GM18508 (cell line): Measurements from ENCODE around the gene HSP90B1.

Source experiments
- ATAC-seq: cut with Tn5 transposase; IDR thresholded peaks from one replicate; pipeline ENCODE4 v1.9.1; 2021; ENCODE audit warnings: moderate number of reproducible peaks; ENCODE audit not compliant: insufficient read depth, unreplicated experiment

HSP90B1 gene

DNA sequence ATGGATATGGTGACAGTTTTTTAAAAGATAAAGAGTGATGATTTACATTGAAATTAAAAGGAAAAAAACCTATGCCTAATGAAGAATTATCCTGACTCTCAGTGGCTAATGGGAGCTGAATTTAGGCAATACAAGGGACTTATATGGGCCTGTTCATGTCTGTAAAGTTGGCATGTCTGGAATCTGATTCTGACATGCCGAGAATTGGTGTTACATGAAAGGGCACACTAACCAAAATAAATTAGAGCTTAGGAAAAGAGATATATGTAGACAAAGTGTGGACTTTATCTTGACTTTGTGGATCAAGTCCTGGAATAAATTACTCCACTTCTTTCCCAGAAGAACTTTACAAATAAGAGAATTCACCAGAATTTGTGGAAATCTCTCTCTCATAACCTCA lies 36.5 kb downstream of the HSP90B1 start:
- no peak for ATAC-seq

DNA sequence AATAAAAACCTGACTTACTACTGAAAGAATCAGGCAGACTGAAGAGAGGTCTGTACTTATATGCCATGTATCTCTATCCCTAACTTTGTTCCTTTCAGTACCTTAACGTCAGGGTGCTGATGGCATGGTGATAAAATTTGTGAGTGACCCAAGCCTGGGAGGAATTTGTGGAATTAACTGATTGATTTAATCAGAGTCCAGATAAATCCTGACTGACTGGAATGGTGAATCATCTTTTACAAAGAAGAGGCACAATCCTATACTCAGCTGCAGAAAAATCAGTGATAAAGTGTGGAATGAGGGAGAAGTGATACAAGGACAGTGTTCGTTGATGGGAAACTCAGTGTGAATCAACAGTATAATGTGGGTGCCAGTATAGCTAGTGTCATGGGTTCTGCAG lies 39.2 kb downstream of the HSP90B1 start:
- no peak for ATAC-seq

- ATAC-seq, result no peak
These were observed 43.7 kb downstream of the HSP90B1 start for GRCh38 chr12:103973909-103974308.

DNA sequence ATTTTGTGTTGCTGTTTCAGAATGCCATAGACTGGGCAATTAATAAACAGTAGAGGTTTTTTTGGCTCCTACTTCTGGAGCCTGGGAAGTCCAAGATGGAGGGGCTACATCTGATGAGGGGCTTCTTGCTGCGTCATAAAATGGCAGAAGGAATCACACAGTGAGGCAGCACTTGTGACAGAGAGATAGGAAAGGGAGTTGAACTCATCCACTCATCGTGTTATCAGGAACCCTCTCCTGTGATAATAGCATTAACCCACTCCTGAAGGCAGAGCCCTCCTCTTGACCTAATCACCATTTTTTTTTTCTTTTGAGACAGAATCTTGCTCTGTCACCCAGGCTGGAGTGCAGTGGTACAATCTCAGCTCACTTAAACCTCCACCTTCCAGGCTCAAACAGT lies 45.2 kb downstream of the HSP90B1 start:
- no peak for ATAC-seq

DNA sequence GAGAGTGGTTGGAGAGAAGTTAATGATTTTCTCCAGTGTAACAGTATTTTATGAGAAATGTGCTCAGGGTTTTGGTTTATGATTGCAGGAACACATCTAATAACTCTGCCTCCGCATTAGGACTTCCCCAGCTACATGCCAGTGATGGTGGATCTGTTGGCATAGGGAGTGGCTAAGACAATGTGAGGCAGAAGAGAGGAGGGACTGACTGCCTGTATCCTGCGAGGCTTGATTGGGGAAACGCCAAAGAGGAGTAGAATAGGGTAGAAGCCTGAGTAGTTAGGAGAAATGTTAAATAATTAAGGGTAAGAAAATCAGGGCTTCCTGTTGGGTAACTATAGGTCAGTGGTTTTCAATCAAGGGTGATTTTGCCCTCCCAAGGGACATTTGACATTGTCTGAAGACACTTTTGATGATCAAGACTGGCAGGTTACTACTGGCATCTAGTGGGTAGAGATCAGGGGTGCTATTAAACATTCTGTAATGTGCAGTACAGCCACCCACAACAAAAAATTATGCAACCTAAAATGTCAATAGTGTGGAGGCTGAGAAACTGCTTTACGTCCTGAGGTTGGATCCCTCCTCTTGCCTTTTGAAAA lies 48.3 kb downstream of the HSP90B1 start:
- no peak for ATAC-seq

GRCh38 chr12:103986829-103987228 lies 56.6 kb downstream of the HSP90B1 start:
- ATAC-seq, result no peak

- no peak for ATAC-seq
These were observed 64.0 kb downstream of the HSP90B1 start for GRCh38 chr12:103994235-103994634.

DNA sequence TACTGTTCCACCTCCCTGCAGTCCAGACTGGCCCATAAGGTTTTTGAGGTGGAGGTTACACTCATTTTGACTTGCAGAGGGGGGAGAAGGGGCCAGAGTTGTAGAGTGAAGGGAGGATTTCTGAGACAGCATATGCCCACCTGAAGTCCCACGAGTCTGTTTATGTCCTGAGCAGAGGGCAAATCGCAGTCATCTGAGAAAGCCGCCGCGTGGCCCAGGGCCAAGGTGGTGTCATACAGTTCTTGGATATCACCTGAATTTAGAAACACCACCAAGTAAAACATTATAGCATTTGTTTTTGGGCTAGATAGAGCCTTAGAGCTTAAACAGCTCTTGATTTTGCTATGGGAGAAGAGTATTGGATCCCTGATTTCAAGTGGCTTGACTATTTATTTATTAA lies 66.4 kb downstream of the HSP90B1 start:
- no peak for ATAC-seq

DNA sequence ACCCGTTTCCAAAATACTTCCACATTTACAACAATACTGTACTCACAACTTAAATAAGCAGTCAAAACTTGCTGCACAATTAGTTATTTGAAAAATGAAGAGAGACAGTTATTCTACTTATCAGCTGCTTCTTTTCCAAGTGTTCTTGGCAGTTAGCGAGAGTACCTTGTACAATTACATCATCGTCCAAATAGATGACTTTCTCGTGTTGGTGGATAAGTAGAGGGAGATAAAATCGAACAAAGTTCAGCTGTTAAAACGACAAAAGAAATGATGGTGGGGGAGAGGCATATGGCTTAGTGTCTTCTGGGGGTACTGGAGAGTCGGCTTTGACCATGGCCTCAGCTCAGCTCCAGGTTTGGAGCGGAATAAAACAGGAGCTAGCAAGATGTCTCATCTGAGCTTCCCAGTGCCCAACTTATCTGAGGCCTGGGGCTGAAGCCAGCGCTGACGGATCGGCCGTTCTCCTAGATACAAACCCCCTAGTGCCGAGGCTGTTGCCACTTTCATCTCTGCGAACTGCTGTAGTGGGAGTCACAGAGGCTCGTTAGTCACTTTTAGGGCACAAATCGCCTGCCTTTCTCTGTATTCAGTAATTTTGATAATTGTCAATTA lies 67.2 kb downstream of the HSP90B1 start:
- no peak for ATAC-seq
